NCI-H82 treated with DMSO at 0.1 percent for 48 hours (cell line): ENCODE data around the gene PHAF1.

Source experiments
- DNase-seq: peaks from one replicate; lab custom pipeline; 2025; ENCODE audit not compliant: unreplicated experiment; lab: John Stamatoyannopoulos, UW

PHAF1 gene

DNA sequence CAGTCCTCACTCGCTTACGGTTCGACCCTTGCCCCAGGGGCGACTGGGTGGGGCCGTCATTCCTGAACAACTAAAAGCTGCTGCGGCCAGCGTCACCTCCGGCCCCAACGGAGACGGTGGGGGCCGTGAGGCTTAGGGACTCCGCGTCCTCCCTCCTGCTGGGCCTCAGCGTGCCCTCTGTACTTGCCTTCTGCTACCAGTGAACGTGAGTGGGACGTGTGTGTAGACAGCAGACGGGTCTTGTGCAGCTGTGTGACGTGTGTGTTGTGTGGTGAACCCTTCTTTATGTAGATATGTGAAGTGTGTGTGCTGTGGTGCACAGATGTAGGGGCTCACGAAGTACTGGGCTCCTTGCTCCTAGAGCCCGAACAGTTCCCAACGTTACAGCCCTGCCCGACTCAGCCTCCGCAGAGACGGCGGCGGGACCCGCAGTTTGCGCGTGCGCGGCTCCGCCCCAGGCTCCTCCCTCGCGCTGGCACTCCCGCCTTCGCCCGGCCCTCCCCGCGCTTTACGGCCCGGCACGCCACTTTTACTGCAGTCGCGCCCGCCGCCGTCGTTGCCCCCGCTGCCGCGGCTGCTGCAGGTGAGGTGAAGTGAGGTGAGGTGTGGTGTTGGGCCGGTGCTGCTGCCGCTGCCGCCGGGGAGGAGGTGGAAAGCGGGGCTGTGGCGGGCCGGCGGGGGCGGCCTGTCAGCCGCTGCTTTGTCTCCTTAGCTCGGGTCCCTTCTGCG, at the start of gene PHAF1:
TSS of gene PHAF1 (plus strand) at position 535 of the 729 bp plus-strand sequence. CDS start 235 bp downstream, outside the sequence.
- DNase-seq, result peak; percentile 64

- no peak for DNase-seq
Measured at GRCh38 chr16:67063008-67063407, 46.7 kb upstream of the PHAF1 start.

DNA sequence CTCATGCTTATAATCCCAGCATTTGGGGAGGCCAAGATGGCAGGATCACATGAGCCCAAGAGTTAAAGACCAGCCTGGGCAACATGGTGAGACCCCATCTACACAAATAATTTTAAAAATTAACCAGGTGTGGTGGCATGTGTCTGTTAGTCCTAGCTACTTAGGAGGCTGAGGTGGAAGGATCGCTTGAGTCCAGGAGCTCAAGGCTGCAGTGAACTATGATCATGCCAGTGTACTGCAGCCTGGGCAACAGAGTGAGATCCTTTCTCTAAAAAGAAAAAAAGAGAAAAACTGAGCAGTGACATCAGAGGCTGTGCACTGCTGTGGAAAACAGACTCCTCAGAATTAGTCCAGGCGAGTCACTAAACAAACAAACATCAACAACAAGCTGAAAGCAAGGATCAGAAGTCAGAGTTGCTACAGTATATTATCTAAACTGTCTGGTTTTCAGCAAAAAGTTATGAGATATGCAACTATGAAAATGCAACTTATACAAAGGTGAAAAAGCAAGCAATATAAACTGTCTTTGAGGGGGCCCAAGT, 41.5 kb upstream of the PHAF1 start:
- DNase-seq, result no peak

DNA sequence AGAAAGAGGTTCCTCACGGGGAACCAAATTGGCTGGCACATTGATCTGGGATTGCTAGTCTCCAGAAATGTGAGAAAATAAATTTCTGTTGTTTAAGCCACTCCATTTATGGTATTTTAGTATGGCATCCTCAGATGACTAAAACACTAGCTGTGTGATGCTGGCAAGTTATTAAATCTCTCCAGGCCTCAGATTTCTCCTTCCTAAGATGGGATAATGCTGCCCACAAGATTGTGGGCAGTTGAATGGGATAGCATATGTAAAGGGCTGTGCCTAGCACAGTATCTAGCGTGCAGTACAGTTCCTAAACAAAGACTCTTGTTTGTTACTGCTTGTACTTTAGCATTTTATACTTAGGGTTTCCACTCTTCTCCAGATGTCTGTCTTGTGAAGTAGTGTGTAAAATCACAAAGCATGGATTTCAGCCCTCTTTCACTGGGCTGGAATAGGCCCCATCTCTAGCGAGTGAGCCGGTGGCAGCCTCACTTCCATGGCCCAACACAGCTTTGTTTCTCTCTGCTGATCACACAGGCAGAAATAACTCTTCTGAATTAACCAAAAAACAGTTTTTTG, 38.2 kb upstream of the PHAF1 start:
- DNase-seq, result no peak

- no peak for DNase-seq
Measured at GRCh38 chr16:67075331-67075730, 34.4 kb upstream of the PHAF1 start.

DNA sequence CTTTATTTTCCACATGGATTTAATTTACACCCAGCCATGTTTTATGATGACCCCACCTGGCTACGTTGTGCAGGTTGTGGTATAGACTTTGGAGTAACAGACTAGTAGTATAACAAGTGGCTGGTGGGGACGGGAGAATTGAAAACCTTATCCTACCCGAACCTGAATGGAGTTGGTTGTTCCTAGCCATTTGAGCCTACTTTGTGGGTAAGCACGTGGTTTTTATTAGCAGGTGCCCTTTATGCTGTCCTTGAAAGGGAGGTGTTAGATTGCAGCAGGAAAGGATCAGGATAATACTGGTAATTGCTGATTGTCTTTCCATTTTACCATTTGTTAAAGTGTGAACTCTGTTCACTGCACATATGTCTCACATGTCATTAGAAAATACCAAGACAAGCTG, 31.9 kb upstream of the PHAF1 start:
- DNase-seq, result no peak

DNA sequence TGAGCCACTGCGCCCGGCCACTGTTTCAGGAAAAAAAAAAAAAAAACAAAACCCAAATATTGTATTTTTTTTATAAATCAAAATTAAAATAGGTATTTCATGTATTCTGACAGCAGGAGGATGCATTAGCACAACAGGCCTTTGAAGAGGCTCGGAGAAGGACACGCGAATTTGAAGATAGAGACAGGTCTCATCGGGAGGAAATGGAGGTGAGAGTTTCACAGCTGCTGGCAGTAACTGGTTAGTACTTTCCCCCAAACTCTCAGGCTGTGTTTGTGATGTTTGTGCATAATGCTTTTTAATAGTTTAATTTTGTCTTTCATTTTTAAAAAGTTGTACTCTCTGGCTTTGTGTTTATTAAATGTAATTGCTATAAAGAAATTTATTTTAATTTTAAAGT, 27.6 kb upstream of the PHAF1 start:
- DNase-seq, result no peak

DNA sequence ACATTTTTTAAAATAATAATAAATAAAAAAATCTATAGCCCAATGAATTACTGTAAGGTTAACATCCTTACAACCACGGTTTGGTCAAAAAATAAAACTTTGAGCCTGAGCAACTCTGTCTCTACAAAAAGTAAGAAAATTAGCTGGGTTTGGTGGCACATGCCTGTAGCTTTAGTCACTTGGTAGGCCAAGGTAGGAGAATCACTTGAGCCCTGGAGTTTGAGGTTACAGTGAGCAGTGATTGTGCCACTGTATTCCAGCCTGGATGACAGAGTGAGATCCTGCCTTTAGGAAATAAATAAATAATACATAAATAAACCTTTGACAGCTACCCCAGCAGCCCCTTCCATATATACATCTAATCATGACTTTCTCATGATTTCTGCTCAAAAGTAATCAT, 26.9 kb upstream of the PHAF1 start:
- DNase-seq, result no peak

DNA sequence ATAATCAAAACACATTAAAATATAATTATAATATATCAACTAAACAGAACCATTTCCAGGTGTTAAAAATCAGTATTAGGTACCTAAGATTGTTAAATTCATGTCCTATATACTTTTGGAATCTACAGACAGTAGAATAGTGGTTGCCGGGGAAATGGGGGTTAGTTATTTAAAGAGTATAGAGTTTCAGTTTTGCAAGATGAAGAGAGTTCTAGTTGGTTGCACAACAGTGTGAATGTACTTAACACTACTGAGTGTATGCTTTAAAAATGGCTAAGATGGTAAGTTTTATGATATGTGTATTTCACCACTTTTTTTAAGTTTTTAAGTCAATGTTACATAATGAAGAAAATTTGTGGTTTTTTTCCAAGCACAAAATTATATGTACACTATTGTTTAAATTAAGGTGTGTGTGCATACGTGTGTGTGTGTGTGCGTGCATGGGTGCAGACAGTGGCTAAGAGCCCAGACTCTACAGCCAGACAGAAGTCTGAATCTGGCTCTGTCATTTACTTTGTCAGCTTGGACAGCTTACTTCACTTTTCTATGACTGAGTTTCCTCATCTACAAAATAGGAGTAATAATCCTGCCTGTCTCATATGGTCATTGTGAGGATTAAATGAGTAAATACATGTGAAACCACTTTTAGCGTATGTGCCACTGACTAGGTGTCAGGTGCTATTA, 25.3 kb upstream of the PHAF1 start:
- no peak for DNase-seq

DNA sequence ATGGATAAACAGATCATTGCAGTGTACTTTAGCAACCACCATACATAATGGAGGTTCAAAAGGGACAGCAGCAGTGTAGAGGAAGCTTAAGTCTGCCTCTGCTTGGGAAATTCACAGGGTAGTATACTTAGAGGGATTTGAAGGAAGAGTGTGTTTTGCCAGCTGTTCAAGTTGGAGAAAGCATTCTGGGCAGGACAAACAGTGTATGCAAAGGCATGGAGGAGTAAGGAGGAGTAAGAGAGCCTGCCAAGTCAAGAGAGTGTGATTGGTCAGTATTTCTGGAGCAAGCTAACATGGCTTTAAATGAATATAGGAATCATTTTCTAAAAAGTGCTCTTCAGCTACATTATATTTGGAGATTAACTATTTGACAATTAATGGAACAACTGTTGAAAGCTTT, 22.9 kb upstream of the PHAF1 start:
- DNase-seq, result no peak

GRCh38 chr16:67087291-67087690, 22.4 kb upstream of the PHAF1 start:
- no peak for DNase-seq

GRCh38 chr16:67087803-67088202, 21.9 kb upstream of the PHAF1 start:
- no peak for DNase-seq

GRCh38 chr16:67088551-67088950, 21.2 kb upstream of the PHAF1 start:
- DNase-seq, result no peak

DNA sequence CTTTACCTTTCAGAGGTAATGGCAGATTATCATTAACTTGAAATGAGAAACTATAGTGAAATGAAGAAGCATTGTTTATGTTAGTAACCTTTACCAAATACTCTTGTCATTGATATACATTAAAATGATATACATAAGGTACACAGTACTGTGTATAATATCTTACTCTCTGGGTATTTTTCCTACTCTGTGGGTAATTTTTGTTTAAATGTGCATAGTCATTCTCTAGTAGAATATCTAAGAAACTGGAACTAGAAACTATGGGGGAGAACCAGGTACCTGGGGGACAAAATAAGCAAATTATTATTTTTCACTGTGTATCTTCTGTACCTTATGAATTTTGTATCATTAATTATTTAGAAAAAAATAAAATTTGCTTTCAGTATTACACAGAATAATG, 20.6 kb upstream of the PHAF1 start:
- no peak for DNase-seq

GRCh38 chr16:67091906-67092566, 17.7 kb upstream of the PHAF1 start:
- DNase-seq, result no peak

- no peak for DNase-seq
Measured at GRCh38 chr16:67093098-67093726, 16.5 kb upstream of the PHAF1 start.

DNA sequence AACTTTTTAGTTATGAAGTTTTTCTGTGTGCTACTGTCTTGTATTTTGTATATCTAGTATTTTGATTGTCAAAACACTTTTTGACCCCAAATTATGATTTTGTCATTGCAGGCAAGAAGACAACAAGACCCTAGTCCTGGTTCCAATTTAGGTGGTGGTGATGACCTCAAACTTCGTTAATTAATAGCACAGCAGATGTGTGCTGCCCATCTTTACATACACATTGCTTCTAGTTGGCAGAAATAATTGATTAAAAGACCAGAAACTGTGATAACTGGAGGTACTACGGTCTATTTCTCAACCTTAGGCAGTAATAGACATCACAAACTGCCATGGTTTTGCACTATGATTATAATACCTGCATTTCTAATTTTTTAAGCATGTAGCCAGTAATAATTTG, 11.1 kb upstream of the PHAF1 start:
- DNase-seq, result no peak

DNA sequence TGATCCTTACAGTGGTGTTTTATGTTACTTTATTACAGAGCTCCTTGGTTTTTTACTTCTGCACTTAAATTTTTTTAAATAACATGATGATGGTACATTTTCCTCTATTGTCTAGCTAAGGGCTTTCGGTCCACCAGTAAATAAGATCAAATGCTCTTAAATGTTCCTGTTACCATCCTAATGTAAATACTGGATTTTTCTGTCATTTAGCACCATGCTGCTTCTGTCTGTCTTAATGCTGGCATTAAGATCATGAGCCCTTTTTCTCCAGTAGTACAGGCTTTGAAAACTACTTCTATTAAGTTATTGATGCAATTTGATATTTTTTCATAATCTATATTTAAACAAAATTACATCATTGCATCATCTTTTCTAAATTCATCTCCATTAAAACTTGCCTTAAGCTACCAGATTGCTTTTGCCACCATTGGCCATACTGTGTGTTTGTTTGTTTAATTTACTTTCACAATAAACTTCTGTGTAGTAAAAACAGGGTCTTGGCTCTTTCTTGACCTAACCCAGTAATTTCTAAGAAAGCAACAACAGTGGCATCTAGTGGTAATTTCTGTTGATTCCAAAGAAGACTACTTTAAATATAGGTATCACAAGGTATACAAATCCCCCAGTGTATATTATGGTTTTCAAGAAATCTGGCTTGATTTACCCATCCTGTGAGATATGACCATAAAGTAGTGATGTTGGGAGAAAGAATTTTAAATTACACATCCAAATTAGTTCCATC, 9.0 kb upstream of the PHAF1 start:
- DNase-seq, result no peak

DNA sequence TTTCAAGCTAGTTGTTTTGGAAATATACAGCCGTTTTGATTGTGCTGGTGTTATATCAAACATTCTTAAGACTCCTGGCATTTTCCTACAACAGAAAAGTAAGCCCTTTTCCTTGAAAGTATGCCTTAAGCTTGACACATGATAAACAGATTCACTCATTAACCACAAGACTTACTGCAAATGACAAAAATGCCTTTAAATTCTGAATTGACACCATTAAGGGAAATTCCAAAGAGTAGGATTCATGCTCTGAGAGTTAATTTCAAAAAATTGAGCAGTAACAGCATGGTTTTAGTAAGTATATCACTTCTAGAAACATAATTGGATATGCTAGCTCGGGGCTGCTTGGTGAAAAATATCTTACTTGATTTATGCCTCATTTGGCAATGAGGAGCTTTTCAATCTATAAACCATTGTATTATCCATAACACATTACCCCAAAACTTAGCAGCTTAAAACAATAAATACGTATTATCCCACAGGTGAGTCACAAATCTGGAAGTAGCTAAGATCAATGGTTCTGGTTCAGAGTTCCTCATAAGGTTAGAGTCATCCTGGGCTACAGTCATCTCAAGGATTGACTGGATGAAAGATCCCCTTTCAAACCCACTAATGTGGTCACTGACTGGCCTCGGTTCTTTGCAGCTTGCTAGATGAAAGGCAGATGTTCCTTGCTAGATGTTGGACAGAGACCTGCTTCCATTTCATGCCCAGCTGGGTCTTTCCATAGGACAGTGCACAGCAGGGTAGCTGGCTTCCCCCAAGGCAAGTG, 8.2 kb upstream of the PHAF1 start:
- no peak for DNase-seq

DNA sequence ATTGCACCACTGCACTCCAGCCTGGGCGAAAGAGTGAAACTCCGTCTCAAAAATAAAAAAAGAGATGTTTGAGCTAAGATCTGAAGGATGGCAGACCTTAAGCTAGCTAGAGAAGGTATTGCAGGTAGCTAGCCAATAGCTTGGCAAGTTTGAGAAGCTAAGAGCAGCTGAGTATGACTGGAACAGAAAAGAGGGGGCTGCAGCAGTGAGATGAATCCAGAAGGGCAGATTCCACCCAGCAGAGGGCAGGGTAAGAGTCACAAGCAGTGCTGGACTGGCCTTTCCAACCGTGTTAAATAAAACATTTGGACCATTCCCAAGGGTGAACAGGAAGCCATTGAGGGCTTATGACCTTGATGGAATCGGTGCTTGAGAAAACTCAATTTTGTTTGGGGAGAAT, 5.7 kb upstream of the PHAF1 start:
- peak; percentile 4 for DNase-seq
